GM12892 (cell line): ENCODE results near the gene TEX261.

Experiments
- POLR2AphosphoS5 ChIP-seq: IDR thresholded peaks from 2 replicates; pipeline ENCODE4 v1.6.1; 2011; ENCODE audit warnings: low read depth, low read length, control low read depth
- TAF1 ChIP-seq: IDR thresholded peaks from 2 replicates; pipeline ENCODE4 v1.6.1; 2011; ENCODE audit warnings: low read depth, mild to moderate bottlenecking, control low read depth, low read length, borderline replicate concordance

- no peak for TF ChIP-seq POLR2AphosphoS5
- TF ChIP-seq TAF1: no peak
Measured at GRCh38 chr2:70991742-70992141, 2.9 kb downstream of the TEX261 start.
